Activated CD8-positive, alpha-beta memory T cell treated with anti-CD3 and anti-CD28 coated beads for 4 hours (primary cell): ENCODE measurements around the gene LRRC45.

Experiments used
- DNase-seq, 2 donors: peaks; one replicate each; pipeline ENCODE4 v3.0.0-alpha.2; 2020; ENCODE audit warnings: low read depth in 2 of 2

Gene LRRC45

DNA sequence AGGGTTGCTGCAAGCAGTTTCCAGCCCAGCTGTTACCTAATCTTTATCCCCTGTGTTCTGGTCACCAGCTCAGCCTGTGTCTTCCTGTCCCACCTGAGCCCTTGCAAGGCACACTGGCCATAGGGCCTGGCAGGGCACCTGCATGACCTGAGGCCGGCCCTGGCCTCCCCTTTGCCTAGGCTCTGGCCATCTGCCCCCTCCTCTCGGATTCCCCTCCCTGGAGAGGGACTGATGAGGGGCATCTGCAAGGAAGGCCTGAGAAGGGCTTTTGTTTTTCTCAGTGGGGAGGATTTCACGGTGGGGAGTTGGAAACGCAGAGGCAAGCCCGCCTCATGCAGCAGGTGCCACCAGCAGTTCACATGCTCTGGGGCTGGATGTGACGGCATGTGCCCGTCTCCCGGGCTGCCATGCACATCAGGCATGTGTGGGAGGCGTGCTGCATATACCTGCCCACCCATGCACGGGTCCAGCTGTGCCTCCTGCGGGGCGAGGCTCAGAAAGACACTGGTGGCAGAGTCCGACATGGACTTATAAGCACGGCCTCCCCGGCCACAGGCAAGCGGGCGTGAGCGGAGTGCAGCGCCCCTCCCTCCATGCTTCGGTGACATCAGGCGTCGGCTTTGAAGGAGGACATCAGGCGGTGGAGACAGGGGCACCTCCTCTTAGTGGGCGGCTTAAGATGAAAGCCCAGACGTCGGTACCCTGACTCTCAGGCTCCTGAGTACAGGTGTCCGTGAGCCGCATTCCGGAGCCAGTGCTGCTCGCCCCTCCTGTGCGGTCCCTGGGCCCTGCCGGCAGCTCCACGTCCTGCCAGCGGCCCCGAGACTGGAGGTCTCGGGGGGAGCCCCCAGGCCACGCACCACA is 29.1 kb upstream of the LRRC45 start:
- DNase-seq: no peak

DNA sequence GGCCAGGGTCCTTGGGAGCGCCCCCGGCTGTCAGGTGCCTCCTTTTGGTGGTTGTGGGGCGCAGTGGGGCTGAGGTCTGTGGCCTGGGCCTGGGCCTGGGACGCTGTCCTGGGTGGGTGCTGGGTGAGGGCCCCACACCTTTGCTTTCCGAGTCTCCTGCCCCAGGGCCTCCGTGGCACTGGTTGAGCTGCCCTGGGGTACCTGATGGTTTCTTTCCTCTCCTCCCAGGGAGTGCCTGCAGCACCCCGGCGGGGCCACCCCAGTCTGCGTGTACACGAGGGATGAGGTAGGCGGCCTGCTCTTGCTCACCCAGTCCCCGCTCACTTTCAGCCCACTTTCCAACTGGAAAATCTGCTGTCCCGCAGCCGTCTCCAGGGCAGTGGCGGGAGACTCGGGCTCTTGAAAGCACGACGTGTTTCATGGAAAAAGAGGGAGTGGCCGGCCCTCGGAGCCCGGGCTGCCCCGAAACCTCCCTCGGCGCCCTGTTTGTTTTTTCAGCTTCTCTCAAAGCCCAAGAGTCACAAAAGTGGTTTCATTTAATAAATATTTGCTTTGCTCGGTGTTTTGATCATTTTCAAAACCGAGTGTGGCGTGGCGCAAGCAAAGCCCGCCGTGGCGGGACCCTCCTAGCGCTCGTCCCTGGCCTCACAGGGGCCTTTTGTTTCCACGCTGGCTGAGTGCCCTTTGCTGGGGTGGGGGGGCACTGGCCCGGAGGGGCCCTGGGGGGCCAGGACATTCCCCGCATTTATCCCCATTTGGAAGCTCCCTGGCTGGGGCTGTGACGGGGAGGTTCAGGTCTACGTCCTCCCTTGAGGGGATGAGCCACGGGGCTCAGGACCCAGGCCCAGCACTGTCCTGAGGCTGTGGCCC is 28.3 kb upstream of the LRRC45 start:
- no peak for DNase-seq

DNA sequence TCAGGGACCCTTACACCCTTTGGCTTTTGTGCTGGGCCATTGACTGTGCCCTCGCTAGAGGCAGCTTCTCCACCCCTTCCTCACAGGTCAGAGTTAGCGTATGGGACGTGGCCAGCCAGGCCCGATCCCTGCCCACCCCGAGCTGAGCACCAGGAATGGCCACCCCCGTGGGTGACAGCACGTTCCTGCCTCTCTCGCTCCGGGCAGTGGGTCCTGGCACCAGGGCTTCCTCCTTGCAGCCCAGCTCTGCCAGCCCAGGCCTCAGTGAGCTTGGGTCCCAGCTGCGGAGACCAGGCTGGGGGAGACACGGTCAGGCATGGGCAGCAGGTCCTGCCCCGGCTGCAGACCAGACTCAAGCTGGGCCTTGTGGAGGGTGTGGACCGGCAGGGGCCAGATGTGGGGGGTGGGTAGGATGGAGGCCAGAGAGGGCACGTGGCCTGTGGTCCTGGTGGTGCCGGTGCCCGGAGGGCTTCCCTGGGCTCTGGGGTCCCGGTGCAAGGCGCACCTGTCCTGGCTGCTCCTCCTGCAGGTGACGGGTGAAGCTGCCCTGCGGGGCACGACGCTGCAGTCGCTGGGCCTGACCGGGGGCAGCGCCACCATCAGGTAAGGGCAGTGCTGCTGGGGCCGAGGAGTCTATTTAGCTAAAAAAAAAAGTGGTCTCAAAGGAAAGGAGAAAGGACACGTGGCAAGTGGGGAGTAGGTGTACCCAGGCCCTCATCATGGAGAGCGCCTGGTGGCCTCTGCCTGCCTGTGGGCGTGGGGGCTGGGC is 27.5 kb upstream of the LRRC45 start:
- DNase-seq: no peak

DNA sequence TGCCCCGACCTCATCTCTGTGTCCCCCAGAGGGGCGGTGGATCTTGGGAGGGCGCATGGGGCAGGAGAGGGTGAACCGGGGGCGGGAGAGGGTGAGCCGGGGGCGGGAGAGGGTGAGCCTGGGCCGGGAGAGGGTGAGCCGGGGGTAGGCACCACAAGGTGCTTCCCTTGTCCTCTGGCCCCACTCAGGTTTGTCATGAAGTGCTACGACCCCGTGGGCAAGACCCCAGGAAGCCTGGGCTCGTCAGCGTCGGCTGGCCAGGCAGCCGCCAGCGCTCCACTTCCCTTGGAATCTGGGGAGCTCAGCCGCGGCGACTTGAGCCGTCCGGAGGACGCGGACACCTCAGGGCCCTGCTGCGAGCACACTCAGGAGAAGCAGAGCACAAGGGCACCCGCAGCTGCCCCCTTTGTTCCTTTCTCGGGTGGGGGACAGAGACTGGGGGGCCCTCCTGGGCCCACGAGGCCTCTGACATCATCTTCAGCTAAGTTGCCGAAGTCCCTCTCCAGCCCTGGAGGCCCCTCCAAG is 26.8 kb upstream of the LRRC45 start:
- no peak for DNase-seq

DNA sequence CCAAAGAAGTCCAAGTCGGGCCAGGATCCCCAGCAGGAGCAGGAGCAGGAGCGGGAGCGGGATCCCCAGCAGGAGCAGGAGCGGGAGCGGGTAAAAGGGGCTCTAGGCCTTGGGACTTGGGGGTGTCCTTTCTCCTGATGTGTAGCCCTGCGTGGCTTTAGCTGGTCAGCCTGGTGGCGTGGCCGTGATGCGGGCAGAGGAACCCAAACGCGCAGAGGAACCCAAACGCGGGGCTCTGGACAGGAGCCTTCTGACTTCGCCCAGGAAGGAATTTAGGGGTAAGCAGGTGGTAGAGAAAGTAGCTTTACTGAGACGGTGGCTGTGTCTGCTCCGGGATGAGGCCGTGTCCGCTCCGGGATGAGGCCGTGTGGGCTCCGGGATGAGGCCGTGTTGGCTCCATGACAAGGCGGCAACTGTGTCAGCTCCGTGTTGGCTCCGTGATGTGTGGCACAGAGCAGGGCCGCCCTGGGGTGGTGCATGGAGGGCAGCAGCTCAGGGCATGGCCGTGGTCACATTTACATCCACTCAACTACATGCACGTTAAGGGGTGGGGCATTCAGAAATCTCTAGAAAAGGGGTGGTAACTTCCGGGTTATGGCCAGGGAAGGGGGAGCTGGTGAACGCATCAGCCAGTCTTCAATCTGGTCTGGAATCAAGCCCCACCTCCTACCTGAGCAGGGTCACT is 26.2 kb upstream of the LRRC45 start:
- DNase-seq: no peak

DNA sequence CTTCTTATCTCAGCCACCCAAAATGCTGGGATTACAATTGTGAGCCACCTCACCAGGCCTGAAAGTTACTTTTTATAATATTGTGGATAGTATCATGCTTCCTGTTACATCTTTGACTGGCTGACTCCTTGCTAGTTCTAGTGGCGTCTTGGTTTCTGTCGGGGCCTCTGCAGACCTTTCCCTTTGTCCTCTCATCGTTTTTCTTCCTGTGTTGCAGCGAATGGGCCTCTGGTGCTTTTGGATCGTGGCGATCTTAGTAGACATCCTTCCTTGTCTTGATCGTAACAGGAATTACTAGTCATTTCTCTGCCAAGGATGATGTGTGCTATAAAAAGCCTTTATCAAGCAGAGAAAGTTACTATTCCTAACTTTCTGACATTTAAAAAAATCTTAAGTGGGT is 24.9 kb upstream of the LRRC45 start:
- DNase-seq: no peak

DNA sequence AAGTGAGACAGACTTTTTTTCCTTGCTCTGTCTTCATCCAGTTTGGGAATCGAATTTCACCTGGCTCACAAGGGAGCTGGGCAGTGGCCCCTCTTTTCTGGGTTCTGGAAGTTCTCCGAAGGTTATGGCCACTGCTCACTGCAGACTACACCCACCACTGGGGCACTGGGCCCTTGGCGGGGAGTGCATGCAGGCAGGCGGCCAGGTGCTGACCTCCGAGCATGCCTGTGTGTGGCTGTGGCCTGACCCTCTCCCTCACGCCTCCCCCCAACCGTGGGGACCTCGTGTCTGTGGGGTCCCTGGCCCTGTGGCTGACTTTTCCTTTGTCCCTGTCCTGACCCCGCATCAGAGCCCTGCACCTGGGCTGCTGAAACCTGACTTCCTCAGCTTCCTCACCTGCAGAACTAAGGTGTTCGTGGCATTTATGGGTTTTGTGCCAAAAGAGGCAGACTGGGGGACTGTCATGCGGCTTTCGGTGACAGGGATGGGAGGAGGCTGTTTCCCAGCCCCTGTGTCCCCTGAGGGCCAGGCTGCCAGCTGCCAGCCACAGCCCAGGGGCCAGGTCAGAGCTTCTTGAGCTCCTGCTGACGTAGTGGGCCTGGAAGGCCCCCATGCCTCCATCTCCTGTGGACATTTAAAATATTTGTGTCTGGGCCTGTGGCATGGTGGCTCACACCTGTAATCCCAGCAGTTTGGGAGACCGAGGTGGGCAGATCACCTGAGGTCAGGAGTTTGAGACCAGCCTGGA is 24.2 kb upstream of the LRRC45 start:
- DNase-seq: no peak

DNA sequence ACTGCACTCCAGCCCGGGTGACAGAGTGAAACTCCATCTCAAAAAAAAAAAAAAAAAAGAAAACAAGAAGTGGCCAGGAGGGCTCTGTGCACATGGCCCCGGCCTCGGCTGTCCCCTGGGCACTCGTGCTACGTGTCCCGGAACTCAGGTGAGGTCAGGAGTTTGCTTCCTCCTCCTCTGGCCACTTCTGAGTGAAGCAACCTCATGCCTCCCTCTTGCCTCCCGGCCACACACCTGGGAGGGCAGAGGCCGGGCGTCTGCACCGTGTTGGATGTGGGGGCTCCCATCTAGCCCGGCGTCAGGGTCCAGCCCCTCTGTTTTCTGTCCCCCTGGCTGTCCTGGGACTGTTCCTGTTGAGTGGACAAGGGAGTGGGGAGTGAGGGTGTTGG is 23.5 kb upstream of the LRRC45 start:
- no peak for DNase-seq

DNA sequence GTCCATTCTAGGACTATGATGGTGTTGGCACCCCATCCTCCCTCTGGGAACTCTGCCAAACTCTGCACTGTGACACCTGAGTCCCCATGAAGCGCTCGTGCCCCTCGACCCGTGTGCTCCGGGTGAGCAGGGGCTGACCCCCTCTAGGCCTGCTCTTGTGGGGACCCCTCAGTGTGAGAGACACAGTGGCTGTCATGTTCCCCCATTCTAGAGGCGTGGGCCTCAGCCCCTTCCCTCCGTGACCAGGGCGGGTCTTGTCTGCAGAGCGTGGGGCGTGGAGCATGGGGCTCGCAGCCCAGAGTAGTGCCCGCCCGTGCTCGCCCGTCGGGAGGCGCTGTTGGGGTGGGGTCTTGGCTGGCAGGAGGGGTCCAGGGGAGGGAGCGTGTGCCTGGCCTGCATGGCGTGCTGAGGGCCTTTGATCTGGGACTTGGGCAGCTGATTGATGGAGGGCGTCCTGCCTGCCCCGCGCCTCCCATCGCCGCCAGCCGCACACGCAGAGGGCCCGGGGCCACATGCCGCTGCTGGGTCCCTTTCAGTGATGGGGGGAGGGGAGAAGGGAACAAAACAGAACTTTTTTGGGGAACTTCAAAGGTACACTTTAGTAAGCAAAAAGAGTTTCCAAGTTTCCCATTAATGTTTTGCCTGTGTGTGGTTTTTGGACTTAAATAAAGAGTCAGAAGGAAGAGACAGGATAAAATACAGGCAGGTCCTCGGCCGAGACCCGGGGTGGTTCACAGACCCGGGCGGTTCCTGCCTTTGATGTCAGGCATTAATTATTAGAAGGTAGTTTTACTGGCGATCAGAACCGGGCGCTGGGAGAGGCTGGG is 22.9 kb upstream of the LRRC45 start:
- DNase-seq: no peak

DNA sequence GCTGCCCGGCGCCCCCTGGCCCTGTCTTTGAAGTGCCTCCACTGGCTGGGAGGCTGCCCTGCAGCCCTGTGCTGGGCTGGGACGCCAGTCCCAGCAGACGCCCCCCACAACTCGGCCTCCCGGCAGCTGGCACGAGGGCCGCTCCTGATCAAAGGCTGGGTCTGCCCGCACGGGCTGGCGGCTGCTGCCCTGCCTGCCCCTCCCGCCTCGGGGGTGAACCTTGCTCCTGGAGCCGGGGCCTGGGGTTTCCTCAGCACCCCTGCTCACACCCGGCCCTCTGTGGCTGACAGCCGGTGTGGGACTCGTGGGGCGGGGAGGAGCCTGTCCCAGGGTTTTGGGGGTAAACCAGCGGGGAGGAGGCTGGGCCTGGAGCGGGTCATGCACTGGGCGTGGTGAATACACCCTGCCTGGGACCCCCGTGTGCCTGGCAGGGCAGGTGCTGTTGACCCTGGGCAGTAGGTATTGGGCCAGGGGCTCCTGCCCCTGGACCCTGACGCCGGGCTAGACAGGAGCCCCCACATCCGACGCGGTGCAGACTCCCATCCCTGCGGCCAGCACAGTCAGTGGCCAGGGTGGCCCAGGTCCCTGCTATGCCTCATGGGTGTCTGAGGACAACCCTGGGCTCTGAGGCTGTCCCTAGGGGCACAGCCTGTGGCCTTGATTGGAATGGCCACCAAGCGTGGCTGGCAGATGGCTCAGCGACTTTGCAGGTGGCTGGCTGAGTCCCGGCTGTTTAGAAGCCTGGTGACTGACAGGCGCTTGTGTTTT is 22.1 kb upstream of the LRRC45 start:
- no peak for DNase-seq

DNA sequence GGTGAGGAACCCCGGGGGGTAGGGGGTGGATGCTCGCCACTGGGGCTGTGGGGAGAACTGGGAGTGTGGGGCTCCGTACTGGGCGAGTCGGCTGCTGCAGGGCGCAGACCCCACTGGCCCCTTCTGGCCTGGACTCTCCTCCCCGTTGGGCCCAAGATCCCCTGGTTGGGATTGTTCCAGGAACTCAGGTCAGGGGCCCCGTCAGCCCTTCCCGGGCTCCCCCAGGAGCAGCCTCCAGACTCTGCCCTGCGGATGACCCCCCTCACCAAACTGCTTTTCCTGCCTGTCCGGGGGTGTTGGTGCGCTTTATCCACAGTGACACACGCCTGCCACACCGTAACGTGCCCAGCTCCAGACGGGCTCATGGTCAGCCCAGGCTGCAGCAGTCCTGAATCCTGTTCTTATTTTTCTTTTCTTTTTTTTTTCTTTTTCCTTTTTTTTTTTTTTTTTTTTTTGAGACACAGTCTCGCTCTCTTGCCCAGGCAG is 21.5 kb upstream of the LRRC45 start:
- no peak for DNase-seq

DNA sequence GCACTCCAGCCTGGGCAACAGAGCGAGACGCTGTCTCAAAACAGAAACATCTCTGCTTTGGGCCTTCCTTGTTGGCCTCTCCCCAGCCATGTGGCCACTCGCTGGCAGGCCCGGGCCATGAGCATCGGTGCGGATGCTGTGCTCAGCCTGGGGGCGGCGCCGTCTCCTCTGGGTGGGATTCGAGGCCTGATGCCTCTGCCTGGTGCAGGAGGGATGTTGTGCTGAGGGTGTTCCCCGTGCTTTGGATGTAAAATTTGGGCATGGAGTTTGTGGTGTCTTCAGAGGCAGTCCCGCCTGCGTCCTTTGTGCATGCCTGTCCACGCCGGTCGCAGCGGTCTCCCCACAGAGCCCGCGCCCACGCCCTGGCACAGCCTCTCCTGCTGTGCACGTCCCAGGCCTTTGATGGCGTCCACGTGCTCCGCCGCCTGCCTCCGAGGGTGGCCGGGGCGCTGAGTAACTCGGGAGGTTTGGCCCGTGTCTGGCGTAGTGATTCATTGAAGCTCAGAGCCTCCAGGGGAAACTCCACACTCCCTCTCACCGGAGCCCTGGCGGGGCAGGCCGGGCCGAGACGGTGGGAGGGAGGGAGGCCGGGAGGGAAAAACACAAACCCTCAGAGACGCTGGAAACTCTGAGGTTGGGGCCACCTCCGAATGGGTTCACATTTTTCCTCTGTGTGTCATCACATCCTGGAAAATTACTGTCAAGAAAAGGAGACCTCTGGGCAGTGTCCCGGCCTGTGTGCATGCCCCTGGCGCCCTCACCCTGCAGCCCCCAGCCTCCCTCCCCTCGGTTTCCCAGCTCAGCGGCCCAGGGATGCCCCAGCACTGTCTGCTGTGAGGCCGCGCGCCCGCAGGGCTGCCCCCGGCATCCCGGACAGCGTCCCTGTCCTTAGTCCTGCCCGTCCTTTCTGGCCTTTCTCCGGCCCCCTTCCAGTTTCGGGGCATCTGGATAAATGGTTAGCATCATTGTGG is 19.4 kb upstream of the LRRC45 start:
- DNase-seq: no peak

DNA sequence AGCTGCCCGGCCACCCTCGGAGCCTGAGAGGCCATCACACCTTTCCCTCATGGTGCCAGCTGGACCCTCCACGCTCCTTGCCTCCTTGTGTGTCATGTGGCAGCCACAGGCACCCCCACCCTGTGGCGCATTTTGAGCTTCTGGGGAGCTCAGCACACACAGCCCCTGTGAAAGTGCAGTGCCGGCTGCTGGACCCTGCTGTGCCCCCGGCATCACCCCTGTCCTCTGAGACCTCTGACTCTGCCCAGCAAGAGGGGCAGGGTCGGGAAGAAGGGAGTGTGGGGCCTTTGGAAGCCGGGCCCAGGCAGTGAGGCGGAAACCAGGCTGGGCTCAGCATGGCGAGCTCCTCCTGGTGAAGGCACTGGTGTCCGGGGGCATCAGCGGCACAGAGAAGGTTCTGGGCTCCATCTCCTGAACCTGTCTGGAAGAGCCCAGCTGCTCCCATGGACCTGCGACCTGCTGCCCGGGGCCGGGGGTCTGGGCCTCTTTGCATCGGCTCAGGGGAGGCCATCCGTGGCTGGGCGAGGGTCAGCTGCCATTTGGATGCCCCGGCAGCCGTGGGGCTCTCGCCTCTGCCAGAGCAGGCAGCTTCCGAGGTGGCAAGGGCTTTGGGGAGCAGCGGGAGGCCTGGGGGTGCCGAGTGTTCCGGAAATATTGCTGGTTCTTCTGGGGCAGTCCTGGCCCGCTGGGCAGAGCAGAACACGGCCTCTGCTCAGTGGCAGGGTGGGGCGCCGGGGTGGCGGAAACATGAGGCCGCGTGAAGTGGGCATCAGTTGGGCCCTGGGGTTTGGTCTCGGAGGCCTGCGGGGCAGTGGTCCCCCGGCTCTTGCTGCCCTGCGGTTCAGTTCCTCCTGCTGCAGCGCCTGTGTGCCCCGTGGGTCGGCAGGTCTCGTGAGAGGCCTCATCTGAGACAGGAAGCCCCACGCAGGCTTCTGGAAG is 18.3 kb upstream of the LRRC45 start:
- DNase-seq: no peak

DNA sequence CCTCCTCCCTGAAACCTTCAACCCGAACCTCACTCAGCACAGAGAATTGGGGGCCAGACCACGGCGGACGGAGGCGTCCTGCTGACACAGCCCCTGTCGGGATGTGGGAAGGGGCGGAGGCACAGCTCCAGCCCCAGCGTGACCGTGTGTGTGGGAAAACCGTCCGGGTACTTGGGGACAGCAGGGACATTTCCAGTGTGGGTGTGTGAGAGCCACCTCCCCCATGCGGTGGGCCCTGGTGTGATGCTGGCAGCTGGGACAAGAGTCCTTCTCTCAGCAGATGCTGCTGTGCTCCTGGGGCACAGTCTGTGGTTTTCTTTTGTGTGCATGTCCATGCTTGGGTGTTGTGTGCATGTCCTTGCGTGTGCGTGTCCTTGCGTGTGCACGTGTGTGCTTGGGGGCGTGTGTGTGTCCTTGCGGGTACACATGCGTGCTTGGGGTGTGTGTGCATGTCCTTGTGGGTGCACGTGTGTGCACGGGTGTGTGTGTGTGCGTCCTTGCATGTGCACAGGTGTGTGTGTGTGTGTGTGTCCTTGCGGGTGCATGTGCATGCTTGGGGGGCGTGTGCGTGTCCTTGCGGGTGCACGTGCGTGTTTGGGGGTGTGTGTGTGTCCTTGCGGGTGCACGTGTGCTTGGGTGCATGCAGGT is 17.3 kb upstream of the LRRC45 start:
- DNase-seq: no peak

DNA sequence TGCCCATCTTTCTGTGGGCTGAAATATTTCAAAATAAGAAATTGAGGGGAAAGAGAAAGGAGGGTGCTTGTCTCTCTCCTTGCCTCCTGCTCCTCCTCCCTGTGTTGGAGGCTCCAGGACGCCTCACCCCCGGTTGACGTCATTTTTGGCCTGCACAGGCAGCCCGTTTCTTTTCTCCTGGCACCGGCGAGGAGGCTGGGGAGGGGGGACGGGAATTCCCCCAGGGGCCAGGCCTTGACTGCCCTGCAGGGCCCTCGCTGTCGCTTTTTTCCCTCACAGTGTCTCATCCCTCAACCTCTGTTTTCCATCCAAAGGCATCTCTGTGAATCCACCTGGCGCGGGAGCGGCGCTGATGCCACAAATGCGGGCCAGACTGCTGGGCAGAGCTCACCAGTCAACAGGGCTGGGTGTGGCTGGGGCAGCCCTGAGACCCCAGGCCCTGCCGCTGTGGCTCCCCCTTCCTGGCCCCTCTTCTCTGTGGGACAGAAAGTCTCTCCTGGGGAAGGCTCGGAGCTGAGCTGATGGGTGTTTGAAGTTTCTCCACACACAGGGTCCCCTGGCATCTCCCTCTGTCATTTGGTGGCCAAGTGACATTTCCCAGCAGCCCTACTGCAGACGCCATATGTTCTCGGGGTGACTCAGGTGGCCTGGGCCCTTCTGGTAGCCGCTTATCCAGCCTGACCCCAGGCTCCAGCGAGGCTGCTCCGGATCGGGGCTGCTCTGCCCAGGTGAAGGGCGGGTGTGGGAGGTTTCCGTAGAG is 16.5 kb upstream of the LRRC45 start:
- no peak for DNase-seq

DNA sequence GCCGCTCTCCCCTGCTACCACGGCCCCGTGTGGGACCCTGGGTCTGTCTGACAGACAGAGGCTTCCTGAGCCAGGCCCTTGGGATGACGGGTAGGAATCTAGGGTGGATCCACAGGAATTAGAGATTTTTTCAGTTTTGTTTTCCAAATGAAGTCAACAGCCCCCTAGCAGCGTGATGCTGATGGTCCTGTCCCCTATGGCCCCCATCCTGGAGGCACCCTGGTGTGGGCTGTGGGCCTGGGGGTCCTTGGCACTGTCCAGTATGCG is 15.9 kb upstream of the LRRC45 start:
- no peak for DNase-seq
